Adrenal gland (tissue), 12 donors: ENCODE results near the gene TBC1D21. TPM values are rescaled to one million over a fixed set of nuclear protein-coding genes. Genes with fewer than 3 reads are reported as not detected.
"Not testable (repeated sequence)": the region's sequence is repeated elsewhere in the genome, so short reads cannot be mapped to it uniquely, and the experiment has no call there.

Source experiments
- DNase-seq, 7 donors: peaks; one replicate each; pipeline ENCODE4 v3.0.0-alpha.2; 2019 to 2020
- H3K27ac ChIP-seq, 5 donors: fragments of 200-600 bp; sonication (generic) in 4 of 5; 1 replicate in 3 of 5; 2 replicates in 2 of 5; pipeline versions ENCODE4 v1.5.1 to v1.8.0; 2016 to 2020; ENCODE audit warnings: mild to moderate bottlenecking in 1 of 5
- H3K27me3 ChIP-seq: fragments of 200-600 bp; 2 replicates; pipeline ENCODE4 v1.8.0; 2021
- H3K36me3 ChIP-seq, 2 donors: fragments of 200-600 bp; replicated peaks in 1 of 2; 1 replicate in 1 of 2; 2 replicates in 1 of 2; pipeline versions ENCODE4 v1.5.1 to v1.8.0; 2018 to 2022
- H3K4me1 ChIP-seq, 2 donors: fragments of 200-600 bp; replicated peaks in 1 of 2; 1 replicate in 1 of 2; 2 replicates in 1 of 2; pipeline versions ENCODE4 v1.5.1 to v1.8.0; 2018 to 2021
- H3K4me3 ChIP-seq, 4 donors: fragments of 200-600 bp; sonication (generic) in 3 of 4; one replicate each; pipeline ENCODE4 v1.5.1; 2016 to 2018
- H3K9me3 ChIP-seq, 3 donors: fragments of 200-600 bp; sonication (generic) in 1 of 3; replicated peaks in 1 of 3; 1 replicate in 2 of 3; 2 replicates in 1 of 3; pipeline versions ENCODE4 v1.5.1 to v1.8.0; 2016 to 2021
- CTCF ChIP-seq, 6 experiments: fragments of 450-650 bp in 4 of 6; fragments of 200-600 bp in 2 of 6; sonication (generic) in 1 of 6; IDR thresholded peaks; 1 replicate in 5 of 6; 2 replicates in 1 of 6; pipeline versions ENCODE4 v1.5.1 to v1.8.0; 2016 to 2021; ENCODE audit warnings: antibody characterized with exemption in 6 of 6, mild to moderate bottlenecking in 2 of 6, moderate library complexity in 1 of 6
- POLR2A ChIP-seq, 2 donors: fragments of 450-650 bp; IDR thresholded peaks; one replicate each; pipeline ENCODE4 v1.6.1; 2017; ENCODE audit warnings: antibody characterized with exemption in 2 of 2, mild to moderate bottlenecking in 2 of 2, moderate library complexity in 1 of 2
- WGBS, 4 donors: extraction: QIAGEN DNeasy Blood & Tissue Kit in 2 of 4; methylation state at CpG; one replicate each; pipeline versions ENCODE4 v1.1.5 to v1.1.7; 2013 to 2017; 5-methylcytosine and 5-hydroxymethylcytosine counted together
- intact Hi-C, 2 donors: fragments of 100-400 bp; cut with DNase I; formaldehyde crosslinking; loops; one replicate each; pipeline versions ENCODE4 v1.14.1 to v1.15.0; 2022 to 2023
- polyA plus RNA-seq, 3 donors: library from polyadenylated mRNA; stranded (reverse); fragments of 200-250 nt in 2 of 3; fragments of 350-450 nt in 1 of 3; fragmentation: Illumina TruSeq in 1 of 3; extraction: RNeasy Lipid Tissue Mini Kit (QIAGEN cat#74804) in 1 of 3; gene quantifications; one replicate each; pipeline ENCODE4 v1.2.3, GENCODE V29; 2013 to 2014
- total RNA-seq, 9 donors: library from RNA; depleted of rRNA in 4 of 9; stranded (reverse); fragments of >200 nt in 4 of 9; fragments of 120-200 nt in 1 of 9; fragmentation: NEBNext Ultra II Directional in 1 of 9; extraction: Animal tissue kit (Norgen Biotek cat#: 25700) in 1 of 9; gene quantifications; one replicate each; pipeline versions ENCODE4 v1.1.0 to v1.2.4, GENCODE V29; 2013 to 2023
- donor health status: healthy with polysubstance abuse.
- donor health status: Bipolar disorder and iron deficiency.
- donor health status: DM: yes; HTN: yes; CAD: no.
- donor health status: DM: no; HTN: no; CAD: no.
- donor health status: DM: no; HTN: no; CAD: no.
- donor health status: DM: yes; HTN: yes; CAD: no.

TBC1D21 gene
- total and polyA plus RNA-seq, 12 donors, result not detected

- peaks cover 0 to 18% of the 10 kb centered on the region in 2 donors for H3K4me1 ChIP-seq
These were observed 63.9 kb downstream of the TBC1D21 start for GRCh38 chr15:73937296-73937695.

DNA sequence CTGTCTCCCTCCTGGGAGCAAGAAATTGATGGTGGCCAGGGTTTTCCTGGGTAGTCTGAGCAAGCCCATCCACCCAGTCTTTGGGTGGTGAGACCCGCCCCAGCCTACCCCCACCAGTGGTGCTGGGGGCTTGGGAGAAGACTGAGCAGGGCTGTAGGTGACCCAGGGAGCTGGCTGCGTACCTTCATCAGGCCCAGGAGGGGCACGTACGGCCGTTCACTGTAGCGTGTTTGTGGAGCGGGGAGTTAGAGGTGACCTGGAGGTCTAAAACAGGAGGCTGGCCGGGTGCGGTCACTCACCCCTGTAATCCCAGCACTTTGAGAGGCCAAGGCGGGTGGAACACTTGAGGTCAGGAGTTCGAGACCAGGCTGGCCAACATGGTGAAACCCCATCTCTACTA, 64.4 kb downstream of the TBC1D21 start:
- no peaks in the 10 kb centered on the region for H3K27me3 ChIP-seq
- no peak overlapping the region for H3K4me3 ChIP-seq
- peaks cover 0 to 18% of the 10 kb centered on the region in 2 donors for H3K4me1 ChIP-seq
- H3K9me3 ChIP-seq, result no peaks in the 10 kb centered on the region
- whole genome bisulfite sequencing, 4 donors, result 91 to 100% (median 94%) methylated on average over 5 to 11 of the region's 11 CpGs
- intact Hi-C loops, result no loop called here
- no peak for TF ChIP-seq CTCF (IDR thresholded peaks at IDR 0.05)
- TF ChIP-seq POLR2A (IDR thresholded peaks at IDR 0.05), result no peak
- DNase-seq, result no peak
- no peak overlapping the region for H3K27ac ChIP-seq
- H3K36me3 ChIP-seq, result no peaks in the 10 kb centered on the region

More at GRCh38 chr15:73937296-73937695, 63.9 kb downstream of the TBC1D21 start:
- no peak for DNase-seq
- H3K4me3 ChIP-seq, result no peak overlapping the region
- H3K27me3 ChIP-seq, result no peaks in the 10 kb centered on the region
- no peaks in the 10 kb centered on the region for H3K36me3 ChIP-seq
- H3K9me3 ChIP-seq, result no peaks in the 10 kb centered on the region
- TF ChIP-seq POLR2A (IDR thresholded peaks at IDR 0.05) (no peak), CTCF (IDR thresholded peaks at IDR 0.05) (no peak)
- WGBS, 4 donors, result 74 to 92% (median 82%) methylated on average over 7 to 10 of the region's 10 CpGs
- intact Hi-C loops, result no loop called here
- peak overlapping the region in 1 of 5 donors; percentile 40 for H3K27ac ChIP-seq

DNA sequence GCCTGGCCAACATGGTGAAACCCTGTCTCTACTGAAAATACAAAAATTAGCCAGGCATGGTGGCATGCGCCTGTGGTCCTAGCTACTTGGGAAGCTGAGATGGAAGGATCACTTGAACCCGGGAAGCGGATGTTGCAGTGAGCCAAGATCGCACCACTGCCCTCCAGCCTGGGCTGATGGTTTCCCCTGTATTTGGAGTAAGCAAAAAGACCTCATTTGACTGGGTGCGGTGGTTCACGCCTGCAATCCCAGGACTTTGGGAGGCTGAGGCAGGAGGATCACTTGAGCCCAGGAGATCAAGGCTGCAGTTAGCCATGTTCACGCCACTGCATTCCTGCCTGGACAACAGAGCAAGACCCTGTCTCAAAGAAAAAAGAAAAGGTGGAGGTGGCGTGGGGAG, 65.2 kb downstream of the TBC1D21 start:
- H3K36me3 ChIP-seq, H3K9me3 ChIP-seq, H3K27me3 ChIP-seq, H3K4me3 ChIP-seq, H3K27ac ChIP-seq, intact Hi-C loops, DNase-seq: not testable (repeated sequence)
- 91 to 97% (median 93%) methylated on average over 8 of the region's 8 CpGs for WGBS, 4 donors
- peaks cover 0 to 18% of the 10 kb centered on the region in 2 donors for H3K4me1 ChIP-seq

Other genes starting within 250 kb of the TBC1D21 start
- gene NPTN, start 240.2 kb upstream of the TBC1D21 start, total RNA-seq, result 100 to 1,000 TPM; 100 to 197 (median 132) TPM
- 100 to 1,000 TPM in 1 of 3 donors, 10 to 100 TPM in 2; 26.5 to 169 (median 28.7) TPM for gene NPTN, start 240.2 kb upstream of the TBC1D21 start, polyA plus RNA-seq
- 100 to 1,000 TPM in 4 of 9 donors, 10 to 100 TPM in 5; 68.4 to 147 (median 88.2) TPM for gene CD276, start 189.2 kb upstream of the TBC1D21 start, total RNA-seq
- gene CD276, start 189.2 kb upstream of the TBC1D21 start, polyA plus RNA-seq, result 10 to 100 TPM; 53.4 to 100.0 (median 78.7) TPM
- gene INSYN1, start 120.2 kb upstream of the TBC1D21 start, total RNA-seq, result 1 to 10 TPM; 1.6 to 6.1 (median 3.6) TPM
- gene INSYN1, start 120.2 kb upstream of the TBC1D21 start, polyA plus RNA-seq, result 10 to 100 TPM in 2 of 3 donors, under 1 TPM in 1; 0.68 to 19.5 (median 10.3) TPM
- gene LOXL1, start 52.9 kb downstream of the TBC1D21 start, total RNA-seq, result 10 to 100 TPM in 4 of 9 donors, 1 to 10 TPM in 5; 5.3 to 31.7 (median 8.5) TPM
- 10 to 100 TPM in 2 of 3 donors, 1 to 10 TPM in 1; 8.0 to 58.0 (median 22.5) TPM for gene LOXL1, start 52.9 kb downstream of the TBC1D21 start, polyA plus RNA-seq
- 10 to 100 TPM; 21.7 to 92.2 (median 33.0) TPM for gene STOML1, start 118.7 kb downstream of the TBC1D21 start, total RNA-seq
- 10 to 100 TPM in 2 of 3 donors, 1 to 10 TPM in 1; 8.6 to 27.5 (median 23.9) TPM for gene STOML1, start 118.7 kb downstream of the TBC1D21 start, polyA plus RNA-seq
- 100 to 1,000 TPM in 1 of 9 donors, 10 to 100 TPM in 7, 1 to 10 TPM in 1; 7.0 to 103 (median 63.9) TPM for gene PML, start 121.2 kb downstream of the TBC1D21 start, total RNA-seq
- gene PML, start 121.2 kb downstream of the TBC1D21 start, polyA plus RNA-seq, result 10 to 100 TPM; 10.5 to 44.1 (median 37.0) TPM
- gene GOLGA6A, start 209.0 kb downstream of the TBC1D21 start, total RNA-seq, result under 1 TPM in 1 of 9 donors, not detected in 8; 0.44 TPM
- gene GOLGA6A, start 209.0 kb downstream of the TBC1D21 start, polyA plus RNA-seq, result under 1 TPM in 1 of 3 donors, not detected in 2; 0.03 TPM